ENCODE data around the gene KPTN. TPM values are rescaled to one million over a fixed set of nuclear protein-coding genes. Genes with fewer than 3 reads are reported as not detected.

The KPTN gene
- total and polyA plus RNA-seq, 2 donors (not counting 1 experiment from before 2014, with no cell fraction given), result 8.1 to 11.4 TPM

GRCh38 chr19:47459477-47459876 is 24.5 kb downstream of the KPTN start:
- no peaks in the 10 kb centered on the region for H3K4me1 Mint-ChIP-seq
- POLR2A ChIA-PET, result no interaction called here
- ATAC-seq (ENCODE audit: low read depth) (no peak), DNase-seq (no peak)
- Histone ChIP-seq H3K9ac (ENCODE audit: low read length) (no peak overlapping the region), H3K4me1 (ENCODE audit: control insufficient read depth in 2 of 2, insufficient read depth in 2 of 2, low read length in 2 of 2) (no peaks in the 10 kb centered on the region), H3K9me3 (ENCODE audit: control extremely low read depth in 1 of 3, control insufficient read depth in 2 of 3, insufficient read depth in 1 of 3, low read length in 2 of 3) (peaks cover 0 to 11% (median 6%) of the 10 kb centered on the region in 3 donors), H3K4me3 (ENCODE audit: control extremely low read depth in 1 of 5, extremely low read depth in 1 of 5, insufficient read depth in 1 of 5, low read depth in 2 of 5, low read length in 4 of 5) (no peak overlapping the region), H3K27me3 (replicated peaks in 1 of 4; ENCODE audit: control extremely low read depth in 1 of 4, control insufficient read depth in 3 of 4, insufficient read depth in 4 of 4, low read length in 3 of 4) (peaks cover 0 to 47% (median 25%) of the 10 kb centered on the region in 4 experiments), H3K79me2 (ENCODE audit: control insufficient read depth, insufficient read depth, low read length) (no peaks in the 10 kb centered on the region), H3K27ac (ENCODE audit: low read length in 2 of 2) (no peak overlapping the region), H3K4me2 (replicated peaks; ENCODE audit: low read depth, low read length, poor library complexity, severe bottlenecking) (no peak overlapping the region), H3K36me3 (replicated peaks in 1 of 2; ENCODE audit: control extremely low read depth in 1 of 2, control insufficient read depth in 1 of 2, extremely low read depth in 1 of 2, insufficient read depth in 2 of 2, low read length in 1 of 2) (no peaks in the 10 kb centered on the region), H4K20me1 (ENCODE audit: control insufficient read depth, insufficient read depth, low read length, poor library complexity, severe bottlenecking) (no peaks in the 10 kb centered on the region), H2AFZ (ENCODE audit: insufficient read depth, low read depth, low read length, poor library complexity, severe bottlenecking) (no peak overlapping the region)
- H3K27ac Mint-ChIP-seq, result no peak overlapping the region
- no peak overlapping the region for H3K4me3 Mint-ChIP-seq
- H3K9me3 Mint-ChIP-seq (ENCODE audit: insufficient read depth), result peaks cover 4% of the 10 kb centered on the region
- CTCF ChIA-PET, result interaction anchor here (0.6 kb wide), 1 partner anchor 1063 kb away, joined by 3 read pairs; no protein-coding TSS in a partner anchor
- peaks cover 31% of the 10 kb centered on the region for H3K27me3 Mint-ChIP-seq
- TF ChIP-seq, protein P1, sequence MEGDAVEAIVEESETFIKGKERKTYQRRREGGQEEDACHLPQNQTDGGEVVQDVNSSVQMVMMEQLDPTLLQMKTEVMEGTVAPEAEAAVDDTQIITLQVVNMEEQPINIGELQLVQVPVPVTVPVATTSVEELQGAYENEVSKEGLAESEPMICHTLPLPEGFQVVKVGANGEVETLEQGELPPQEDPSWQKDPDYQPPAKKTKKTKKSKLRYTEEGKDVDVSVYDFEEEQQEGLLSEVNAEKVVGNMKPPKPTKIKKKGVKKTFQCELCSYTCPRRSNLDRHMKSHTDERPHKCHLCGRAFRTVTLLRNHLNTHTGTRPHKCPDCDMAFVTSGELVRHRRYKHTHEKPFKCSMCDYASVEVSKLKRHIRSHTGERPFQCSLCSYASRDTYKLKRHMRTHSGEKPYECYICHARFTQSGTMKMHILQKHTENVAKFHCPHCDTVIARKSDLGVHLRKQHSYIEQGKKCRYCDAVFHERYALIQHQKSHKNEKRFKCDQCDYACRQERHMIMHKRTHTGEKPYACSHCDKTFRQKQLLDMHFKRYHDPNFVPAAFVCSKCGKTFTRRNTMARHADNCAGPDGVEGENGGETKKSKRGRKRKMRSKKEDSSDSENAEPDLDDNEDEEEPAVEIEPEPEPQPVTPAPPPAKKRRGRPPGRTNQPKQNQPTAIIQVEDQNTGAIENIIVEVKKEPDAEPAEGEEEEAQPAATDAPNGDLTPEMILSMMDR (IDR thresholded peaks at IDR 0.05), result no peak
- TF ChIP-seq EZH2 (IDR thresholded peaks at IDR 0.05; ENCODE audit: borderline replicate concordance, insufficient read depth, low read depth, low read length, poor library complexity, severe bottlenecking), result no peak
- intact Hi-C loops (cut with micrococcal nuclease), result no loop called here
- WGBS (ENCODE audit: insufficient coverage), result 97% methylated on average over 7 of the region's 14 CpGs

DNA sequence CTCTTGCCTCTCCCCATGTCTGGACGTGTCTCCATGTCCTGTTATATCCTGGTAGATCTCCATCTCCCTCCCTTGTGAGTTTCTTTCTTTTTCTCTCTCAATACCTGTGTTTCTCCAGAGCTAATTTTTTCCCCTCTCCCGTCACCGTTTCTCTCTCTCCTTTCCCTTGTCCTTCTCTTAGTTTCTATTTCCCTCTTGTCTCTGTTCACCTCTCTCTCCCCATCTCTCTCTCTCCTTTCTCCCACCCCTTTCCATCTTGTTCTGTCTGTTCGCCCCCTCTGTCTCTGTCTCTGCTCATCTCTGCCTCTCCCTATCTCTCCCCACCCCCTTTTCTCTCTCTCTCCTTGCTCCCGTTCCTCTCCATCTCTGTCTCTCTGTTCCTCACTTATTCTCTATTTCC is 25.3 kb downstream of the KPTN start:
- TF ChIP-seq, protein P1 (IDR thresholded peaks at IDR 0.05), result no peak
- TF ChIP-seq EZH2 (IDR thresholded peaks at IDR 0.05; ENCODE audit: borderline replicate concordance, insufficient read depth, low read depth, low read length, poor library complexity, severe bottlenecking), result no peak
- Histone ChIP-seq H3K79me2 (ENCODE audit: control insufficient read depth, insufficient read depth, low read length) (no peaks in the 10 kb centered on the region), H3K27me3 (replicated peaks in 1 of 4; ENCODE audit: control extremely low read depth in 1 of 4, control insufficient read depth in 3 of 4, insufficient read depth in 4 of 4, low read length in 3 of 4) (peaks cover 0 to 48% (median 25%) of the 10 kb centered on the region in 4 experiments)

More for the DNA sequence above, 25.3 kb downstream of the KPTN start:
- no peak overlapping the region for H3K4me3 ChIP-seq (ENCODE audit: control extremely low read depth in 1 of 5, extremely low read depth in 1 of 5, insufficient read depth in 1 of 5, low read depth in 2 of 5, low read length in 4 of 5)
- Mint-ChIP-seq H3K4me3 (no peak overlapping the region), H3K27me3 (peaks cover 33% of the 10 kb centered on the region), H3K9me3 (ENCODE audit: insufficient read depth) (peaks cover 4% of the 10 kb centered on the region), H3K4me1 (no peaks in the 10 kb centered on the region), H3K27ac (no peak overlapping the region)
- H3K9ac ChIP-seq (ENCODE audit: low read length), result no peak overlapping the region
- H3K36me3 ChIP-seq (replicated peaks in 1 of 2; ENCODE audit: control extremely low read depth in 1 of 2, control insufficient read depth in 1 of 2, extremely low read depth in 1 of 2, insufficient read depth in 2 of 2, low read length in 1 of 2), result no peaks in the 10 kb centered on the region
- no peaks in the 10 kb centered on the region for H3K4me1 ChIP-seq (ENCODE audit: control insufficient read depth in 2 of 2, insufficient read depth in 2 of 2, low read length in 2 of 2)
- WGBS (ENCODE audit: insufficient coverage), result 36% methylated on average over 5 of the region's 5 CpGs
- DNase-seq (no peak), ATAC-seq (ENCODE audit: low read depth) (no peak)
- ChIA-PET CTCF (no interaction called here), POLR2A (no interaction called here)
- no peak overlapping the region for H3K4me2 ChIP-seq (replicated peaks; ENCODE audit: low read depth, low read length, poor library complexity, severe bottlenecking)
- intact Hi-C loops (cut with micrococcal nuclease), result no loop called here
- no peak overlapping the region for H3K27ac ChIP-seq (ENCODE audit: low read length in 2 of 2)
- no peak overlapping the region for H2AFZ ChIP-seq (ENCODE audit: insufficient read depth, low read depth, low read length, poor library complexity, severe bottlenecking)
- no peaks in the 10 kb centered on the region for H4K20me1 ChIP-seq (ENCODE audit: control insufficient read depth, insufficient read depth, low read length, poor library complexity, severe bottlenecking)
- H3K9me3 ChIP-seq (ENCODE audit: control extremely low read depth in 1 of 3, control insufficient read depth in 2 of 3, insufficient read depth in 1 of 3, low read length in 2 of 3), result peaks cover 0 to 14% (median 6%) of the 10 kb centered on the region in 3 donors
